Suppressor macrophage (primary cell): ENCODE measurements around the gene OR8U1.
"Not testable (repeated sequence)": the region's sequence is repeated elsewhere in the genome, so short reads cannot be mapped to it uniquely, and the experiment has no call there.

Source experiments
- DNase-seq, 4 experiments: peaks; one replicate each; pipeline ENCODE4 v3.0.0-alpha.2; 2020 to 2022
- total RNA-seq, 17 experiments: gene quantifications; one replicate each; lab custom pipeline; 2026; ENCODE audit warnings: mixed read lengths in 6 of 17, inconsistent platforms in 3 of 17; lab: John Stamatoyannopoulos, UW

The OR8U1 gene
- total RNA-seq = 0 to 0.66 (median 0) reads per million in 17 experiments

- no peak for DNase-seq
Observed at GRCh38 chr11:56375324-56375723, at the start of gene OR8U1. OR8U1 (plus strand) TSS chr11:56375624; CDS start chr11:56375624, 0 bp downstream.

GRCh38 chr11:56331861-56332491 is 43.4 kb upstream of the OR8U1 start:
- no peak for DNase-seq

GRCh38 chr11:56333156-56333555 is 42.3 kb upstream of the OR8U1 start:
- no peak for DNase-seq

- no peak for DNase-seq
Observed at GRCh38 chr11:56340289-56340688, 35.1 kb upstream of the OR8U1 start.

GRCh38 chr11:56345739-56346138 is 29.7 kb upstream of the OR8U1 start, which contains the start of gene OR8K1:
OR8K1 (plus strand) TSS chr11:56346039; CDS start chr11:56346039, 0 bp downstream.
- DNase-seq = no peak

GRCh38 chr11:56353991-56354390 is 21.4 kb upstream of the OR8U1 start, which contains the start of gene OR8J1:
OR8J1 (plus strand) TSS chr11:56354291; CDS start chr11:56360247, 5,956 bp downstream.
- DNase-seq = no peak

GRCh38 chr11:56380120-56380519 is 4.7 kb downstream of the OR8U1 start:
- DNase-seq = no peak

- DNase-seq = no peak
Observed at GRCh38 chr11:56394381-56394780, 19.0 kb downstream of the OR8U1 start.

- no peak for DNase-seq
Observed at GRCh38 chr11:56396047-56396446, 20.6 kb downstream of the OR8U1 start.

GRCh38 chr11:56401858-56402461 is 26.5 kb downstream of the OR8U1 start:
- DNase-seq = not testable (repeated sequence)

- DNase-seq = no peak
Observed at GRCh38 chr11:56404393-56404792, 29.0 kb downstream of the OR8U1 start.

- no peak for DNase-seq
Observed at GRCh38 chr11:56410801-56411200, 35.4 kb downstream of the OR8U1 start.

GRCh38 chr11:56412396-56412795 is 37.0 kb downstream of the OR8U1 start, which contains the start of gene OR5AL1:
OR5AL1 (plus strand) TSS chr11:56412696.
- no peak for DNase-seq
